HCT116 (cell line): Measurements from ENCODE around the gene TMPRSS3. TPM values are rescaled to one million over a fixed set of nuclear protein-coding genes. Genes with fewer than 3 reads are reported as not detected.

Experiments
- ATAC-seq: fragments of 200-7000 bp; cut with Tn5 transposase; 2 replicates; pipeline ENCODE4 v1.9.1; 2020; ENCODE audit warnings: mild to moderate bottlenecking, moderate library complexity
- BruUV-seq: library from RNA; stranded (reverse); fragments of 400-500 nt; replicated peaks from 2 replicates; lab custom pipeline; 2021; lab: Mats Ljungman, UMichigan
- CTCF ChIA-PET: fragments of 300-600 bp; sonication (Branson Sonifier 250); formaldehyde crosslinking; loops from one replicate; lab custom pipeline; 2021; ENCODE audit warnings: antibody characterized with exemption; lab: Charles Lee
- POLR2A ChIA-PET: fragments of 300-600, 350-600 bp; sonication (Branson Sonifier 250); formaldehyde crosslinking; loops from one replicate; lab custom pipeline; 2021; ENCODE audit warnings: antibody characterized with exemption; lab: Charles Lee
- RAD21 ChIA-PET, 2 experiments: fragments of 300-600 bp; sonication (Branson Sonifier 250); formaldehyde crosslinking; loops; one replicate each; lab custom pipeline; 2023; ENCODE audit warnings: low total read pairs in 2 of 2; ENCODE audit not compliant: uncharacterized antibody in 2 of 2, unreplicated experiment in 2 of 2, low non-redundant PET in 1 of 2; lab: Charles Lee
- DNase-seq: peaks from one replicate; pipeline ENCODE4 v3.0.0-alpha.2; 2010; ENCODE audit warnings: low read depth, low spot score
- H2AFZ ChIP-seq: fragments of 200-600 bp; shearing (Covaris generic), sonication (generic); 2 replicates; pipeline ENCODE4 v1.6.1; 2017; ENCODE audit warnings: low read depth, mixed run types, mixed read lengths, antibody characterized with exemption, low read length; ENCODE audit not compliant: poor library complexity, severe bottlenecking
- H3K27ac ChIP-seq: 2 replicates; pipeline ENCODE4 v1.5.1; 2012; ENCODE audit warnings: low read depth, low read length
- H3K27me3 ChIP-seq: fragments of 200-600 bp; sonication (generic); 2 replicates; pipeline ENCODE4 v1.6.1; 2016; ENCODE audit warnings: mixed run types, low read length, mixed read lengths; ENCODE audit not compliant: insufficient read depth
- H3K36me3 ChIP-seq, 2 experiments: fragments of 200-500 bp in 1 of 2; fragments of 200-600 bp in 1 of 2; sonication (Bioruptor generic) in 1 of 2; sonication (generic) in 1 of 2; 2 replicates each; pipeline versions ENCODE4 v1.5.1 to v1.6.1; 2014 to 2016; ENCODE audit warnings: low read length in 2 of 2, inconsistent platforms in 1 of 2, mixed read lengths in 1 of 2, mixed run types in 1 of 2; ENCODE audit not compliant: insufficient read depth in 2 of 2, control insufficient read depth in 1 of 2
- H3K4me1 ChIP-seq, 2 experiments: fragments of 200-600 bp in 1 of 2; sonication (generic) in 1 of 2; 2 replicates each; pipeline versions ENCODE4 v1.5.1 to v1.6.1; 2012 to 2017; ENCODE audit warnings: low read length in 2 of 2, inconsistent platforms in 1 of 2, mild to moderate bottlenecking in 1 of 2, mixed read lengths in 1 of 2, mixed run types in 1 of 2, moderate library complexity in 1 of 2; ENCODE audit not compliant: insufficient read depth in 2 of 2, control insufficient read depth in 1 of 2
- H3K4me2 ChIP-seq: fragments of 200-600 bp; sonication (generic); 2 replicates; pipeline ENCODE4 v1.6.1; 2017; ENCODE audit warnings: mixed run types, low read length, mixed read lengths
- H3K4me3 ChIP-seq, 2 experiments: fragments of 200-600 bp in 1 of 2; sonication (generic) in 1 of 2; replicated peaks in 1 of 2; 2 replicates each; pipeline ENCODE4 v1.5.1; 2011 to 2016; ENCODE audit warnings: low read length in 2 of 2, control low read depth in 1 of 2, low read depth in 1 of 2, mild to moderate bottlenecking in 1 of 2, mixed read lengths in 1 of 2, mixed run types in 1 of 2
- H3K79me2 ChIP-seq: fragments of 200-600 bp; sonication (generic); 2 replicates; pipeline ENCODE4 v1.6.1; 2017; ENCODE audit warnings: mild to moderate bottlenecking, mixed run types, low read length, moderate library complexity, mixed read lengths; ENCODE audit not compliant: insufficient read depth
- H3K9ac ChIP-seq: fragments of 200-600 bp; sonication (generic); 2 replicates; pipeline ENCODE4 v1.6.1; 2016; ENCODE audit warnings: low read length, mixed read lengths
- H3K9me2 ChIP-seq: fragments of 200-600 bp; sonication (generic), shearing (Covaris generic); 2 replicates; pipeline ENCODE4 v1.6.1; 2017; ENCODE audit warnings: mixed run types, mild to moderate bottlenecking, moderate library complexity; ENCODE audit not compliant: insufficient read depth
- H3K9me3 ChIP-seq, 2 experiments: fragments of 200-500 bp in 1 of 2; fragments of 200-600 bp in 1 of 2; sonication (Bioruptor generic) in 1 of 2; sonication (generic) in 1 of 2; 2 replicates each; pipeline ENCODE4 v1.6.1; 2014 to 2017; ENCODE audit warnings: low read length in 2 of 2, mixed read lengths in 2 of 2, inconsistent platforms in 1 of 2, low read depth in 1 of 2, mild to moderate bottlenecking in 1 of 2, mixed run types in 1 of 2, moderate library complexity in 1 of 2; ENCODE audit not compliant: control insufficient read depth in 1 of 2, insufficient read depth in 1 of 2
- H4K20me1 ChIP-seq: fragments of 200-600 bp; sonication (generic), shearing (Covaris generic); 2 replicates; pipeline ENCODE4 v1.6.1; 2017; ENCODE audit warnings: mixed run types, mild to moderate bottlenecking, moderate library complexity; ENCODE audit not compliant: insufficient read depth
- CBX3 ChIP-seq: IDR thresholded peaks from 2 replicates; pipeline ENCODE4 v1.6.1; 2012; ENCODE audit warnings: low read depth
- CTCF ChIP-seq, 3 experiments: fragments of 200-600 bp in 1 of 3; sonication (generic) in 1 of 3; IDR thresholded peaks in 2 of 3; conservative IDR thresholded peaks in 1 of 3; 2 replicates each; pipeline ENCODE4 v1.5.1; 2012 to 2017; ENCODE audit warnings: low read depth in 2 of 3, low read length in 2 of 3, antibody characterized with exemption in 1 of 3, borderline replicate concordance in 1 of 3, control low read depth in 1 of 3, mild to moderate bottlenecking in 1 of 3, mixed read lengths in 1 of 3, mixed run types in 1 of 3, moderate library complexity in 1 of 3; ENCODE audit not compliant: insufficient read depth in 1 of 3
- EGR1 ChIP-seq: IDR thresholded peaks from 2 replicates; pipeline ENCODE4 v1.6.1; 2012; ENCODE audit warnings: low read depth
- ELF1 ChIP-seq: IDR thresholded peaks from 2 replicates; pipeline ENCODE4 v1.6.1; 2012; ENCODE audit warnings: low read depth, borderline replicate concordance
- FOSL1 ChIP-seq: IDR thresholded peaks from 2 replicates; pipeline ENCODE4 v1.6.1; 2012; ENCODE audit warnings: low read depth
- JUND ChIP-seq: IDR thresholded peaks from 2 replicates; pipeline ENCODE4 v1.6.1; 2012
- SIN3A ChIP-seq: IDR thresholded peaks from 2 replicates; pipeline ENCODE4 v1.6.1; 2012; ENCODE audit warnings: low read depth
- SP1 ChIP-seq: IDR thresholded peaks from 2 replicates; pipeline ENCODE4 v1.6.1; 2012; ENCODE audit warnings: low read depth
- SRF ChIP-seq: IDR thresholded peaks from 2 replicates; pipeline ENCODE4 v1.6.1; 2012; ENCODE audit warnings: low read depth
- TCF7L2 ChIP-seq: IDR thresholded peaks from 2 replicates; pipeline ENCODE4 v1.7.0; 2011; ENCODE audit warnings: borderline replicate concordance, inconsistent platforms; ENCODE audit not compliant: insufficient read depth, insufficient read length; ENCODE audit errors: extremely low read depth
- ZFX ChIP-seq: fragments of 450-650 bp; IDR thresholded peaks from 2 replicates; pipeline ENCODE4 v1.6.1; 2017
- ZNF274 ChIP-seq: fragments of 200-500 bp; sonication (Bioruptor generic); IDR thresholded peaks from 2 replicates; pipeline ENCODE4 v1.6.1; 2014; ENCODE audit warnings: mild to moderate bottlenecking, low read depth, low read length, inconsistent platforms
- intact Hi-C: fragments of 100-400 bp; cut with micrococcal nuclease; formaldehyde crosslinking; loops from 2 replicates; pipeline ENCODE4 v1.10.0; 2022
- total RNA-seq: library from RNA; stranded (reverse); gene quantifications from one replicate; pipeline ENCODE4 v1.2.1, GENCODE V29; 2021; ENCODE audit not compliant: unreplicated experiment

The TMPRSS3 gene
- total RNA-seq, 1 experiment from 2014 or later = not detected

GRCh38 chr21:42407476-42407875, 11.6 kb upstream of the TMPRSS3 start:
- Histone ChIP-seq H3K9ac (no peak overlapping the region), H3K4me2 (no peak overlapping the region), H3K9me3 (no peaks in the 10 kb centered on the region), H2AFZ (no peak overlapping the region), H3K79me2 (no peaks in the 10 kb centered on the region), H3K4me1 (no peaks in the 10 kb centered on the region), H3K9me2 (no peaks in the 10 kb centered on the region), H3K27me3 (no peaks in the 10 kb centered on the region), H4K20me1 (no peaks in the 10 kb centered on the region), H3K36me3 (no peaks in the 10 kb centered on the region), H3K27ac (no peak overlapping the region), H3K4me3 (no peak overlapping the region)
- TF ChIP-seq SRF = no peak
- ChIA-PET CTCF (no interaction called here), POLR2A (no interaction called here), RAD21 (no interaction called here)
- BruUV-seq = no TSS peak
- ATAC-seq (no peak), DNase-seq (no peak)
- intact Hi-C loops = no loop called here

- H3K4me3 ChIP-seq = no peak overlapping the region
- H3K9ac ChIP-seq = no peak overlapping the region
- no peak for TF ChIP-seq EGR1
- no peak for TF ChIP-seq JUND
- TF ChIP-seq, all 23 proteins: peak for 0
- no peaks in the 10 kb centered on the region for H4K20me1 ChIP-seq
- H3K79me2 ChIP-seq = no peaks in the 10 kb centered on the region
- no peaks in the 10 kb centered on the region for H3K4me1 ChIP-seq
- H3K9me3 ChIP-seq = no peaks in the 10 kb centered on the region
- DNase-seq (no peak), ATAC-seq (no peak)
- H3K27me3 ChIP-seq = no peaks in the 10 kb centered on the region
- no peak overlapping the region for H3K4me2 ChIP-seq
- no peaks in the 10 kb centered on the region for H3K36me3 ChIP-seq
- CTCF ChIA-PET = no interaction called here
- no peaks in the 10 kb centered on the region for H3K9me2 ChIP-seq
- RAD21 ChIA-PET = no interaction called here
- POLR2A ChIA-PET = no interaction called here
- no peak overlapping the region for H3K27ac ChIP-seq
- no peak overlapping the region for H2AFZ ChIP-seq
- BruUV-seq = no TSS peak
- intact Hi-C loops = no loop called here
Observed at GRCh38 chr21:42406866-42407265, 11.0 kb upstream of the TMPRSS3 start.

GRCh38 chr21:42406201-42406621, 10.4 kb upstream of the TMPRSS3 start:
- no peak overlapping the region for H3K9ac ChIP-seq
- H3K79me2 ChIP-seq = no peaks in the 10 kb centered on the region
- ChIA-PET POLR2A (no interaction called here), RAD21 (interaction anchor here in 1 of 2 experiments (0.7 kb wide), 1 partner anchor 107 kb away, joined by 3 read pairs; the partner anchor contains the start of gene SLC37A1), CTCF (no interaction called here)
- BruUV-seq = no TSS peak
- no peak overlapping the region for H3K4me3 ChIP-seq
- H3K9me2 ChIP-seq = no peaks in the 10 kb centered on the region
- DNase-seq = no peak
- intact Hi-C loops = no loop called here
- no peaks in the 10 kb centered on the region for H3K36me3 ChIP-seq
- H2AFZ ChIP-seq = no peak overlapping the region
- no peak for TF ChIP-seq ZNF274
- TF ChIP-seq TCF7L2 = no peak
- TF ChIP-seq FOSL1 = no peak
- no peak for TF ChIP-seq CBX3
- TF ChIP-seq SRF = no peak
- TF ChIP-seq ELF1 = no peak
- no peak for TF ChIP-seq CTCF (IDR thresholded peaks at IDR 0.05 in 2 of 3, conservative IDR thresholded peaks at IDR 0.05 in 1 of 3; ENCODE audit: borderline replicate concordance in 1 of 3, insufficient read depth in 1 of 3, low read depth in 2 of 3, low read length in 2 of 3)
- TF ChIP-seq SIN3A = no peak
- TF ChIP-seq ZFX = no peak
- TF ChIP-seq SP1 = no peak
- H3K27me3 ChIP-seq = no peaks in the 10 kb centered on the region
- H3K4me2 ChIP-seq = no peak overlapping the region
- no peaks in the 10 kb centered on the region for H4K20me1 ChIP-seq
- no peak overlapping the region for H3K27ac ChIP-seq
- H3K4me1 ChIP-seq = no peaks in the 10 kb centered on the region
- H3K9me3 ChIP-seq = no peaks in the 10 kb centered on the region
- ATAC-seq = no peak
